ENCODE data around the gene CAVIN4. TPM values are rescaled to one million over a fixed set of nuclear protein-coding genes. Genes with fewer than 3 reads are reported as not detected.

CAVIN4 gene
- total RNA-seq, 1 donor from 2014 or later = 1.3 TPM

- Histone ChIP-seq H3K4me3 (no peak overlapping the region), H3K27me3 (no peaks in the 10 kb centered on the region), H3K4me1 (no peaks in the 10 kb centered on the region), H3K9me3 (no peaks in the 10 kb centered on the region), H3K27ac (no peak overlapping the region), H3K36me3 (no peaks in the 10 kb centered on the region)
- intact Hi-C loops (cut with DNase I) = no loop called here
- TF ChIP-seq CTCF (IDR thresholded peaks at IDR 0.05) = no peak
- ATAC-seq = no peak
- DNase-seq = no peak
These were observed 22.4 kb upstream of the CAVIN4 start for GRCh38 chr9:100555471-100555870.

- Histone ChIP-seq H3K27ac (no peak overlapping the region), H3K9me3 (no peaks in the 10 kb centered on the region), H3K27me3 (no peaks in the 10 kb centered on the region), H3K4me3 (no peak overlapping the region), H3K36me3 (no peaks in the 10 kb centered on the region), H3K4me1 (no peaks in the 10 kb centered on the region)
- ATAC-seq (no peak), DNase-seq (no peak)
- TF ChIP-seq CTCF (IDR thresholded peaks at IDR 0.05) = no peak
- intact Hi-C loops (cut with DNase I) = no loop called here
These were observed 20.8 kb upstream of the CAVIN4 start for GRCh38 chr9:100557053-100557452.

GRCh38 chr9:100561256-100561655 lies 16.6 kb upstream of the CAVIN4 start:
- DNase-seq (no peak), ATAC-seq (no peak)
- Histone ChIP-seq H3K4me3 (no peak overlapping the region), H3K36me3 (no peaks in the 10 kb centered on the region), H3K27me3 (no peaks in the 10 kb centered on the region), H3K9me3 (no peaks in the 10 kb centered on the region), H3K27ac (no peak overlapping the region), H3K4me1 (no peaks in the 10 kb centered on the region)
- no peak for TF ChIP-seq CTCF (IDR thresholded peaks at IDR 0.05)
- intact Hi-C loops (cut with DNase I) = no loop called here

GRCh38 chr9:100567856-100568255 lies 10.0 kb upstream of the CAVIN4 start:
- no peaks in the 10 kb centered on the region for H3K9me3 ChIP-seq
- no peak overlapping the region for H3K27ac ChIP-seq
- no peaks in the 10 kb centered on the region for H3K36me3 ChIP-seq
- no peak for ATAC-seq
- TF ChIP-seq CTCF (IDR thresholded peaks at IDR 0.05) = no peak
- no peaks in the 10 kb centered on the region for H3K27me3 ChIP-seq
- no peaks in the 10 kb centered on the region for H3K4me1 ChIP-seq
- intact Hi-C loops (cut with DNase I) = no loop called here
- no peak for DNase-seq
- H3K4me3 ChIP-seq = no peak overlapping the region

- no peak overlapping the region for H3K27ac ChIP-seq
- no peaks in the 10 kb centered on the region for H3K27me3 ChIP-seq
- no peak for ATAC-seq
- intact Hi-C loops (cut with DNase I) = no loop called here
- DNase-seq = no peak
- H3K36me3 ChIP-seq = no peaks in the 10 kb centered on the region
- no peak for TF ChIP-seq CTCF (IDR thresholded peaks at IDR 0.05)
- no peaks in the 10 kb centered on the region for H3K4me1 ChIP-seq
- H3K4me3 ChIP-seq = no peak overlapping the region
- no peaks in the 10 kb centered on the region for H3K9me3 ChIP-seq
These were observed 4.1 kb upstream of the CAVIN4 start for GRCh38 chr9:100573655-100574260.

- Histone ChIP-seq H3K4me1 (no peaks in the 10 kb centered on the region), H3K27me3 (no peaks in the 10 kb centered on the region), H3K4me3 (no peak overlapping the region), H3K36me3 (no peaks in the 10 kb centered on the region), H3K9me3 (no peaks in the 10 kb centered on the region), H3K27ac (no peak overlapping the region)
- no peak for TF ChIP-seq CTCF (IDR thresholded peaks at IDR 0.05)
- ATAC-seq (no peak), DNase-seq (no peak)
- intact Hi-C loops (cut with DNase I) = no loop called here
These were observed 2.9 kb upstream of the CAVIN4 start for GRCh38 chr9:100575006-100575405.
